Keratinocyte (primary cell): ENCODE results near the gene PPP6R1. TPM values are rescaled to one million over a fixed set of nuclear protein-coding genes. Genes with fewer than 3 reads are reported as not detected.

Source experiments
- DNase-seq: peaks from one replicate; pipeline ENCODE4 v3.0.0-alpha.2; 2011; ENCODE audit warnings: low read depth, missing footprints, low spot score
- FAIRE-seq: peaks from 2 replicates; lab custom pipeline; 2011; peaks lifted over from hg19 to GRCh38; lab: Jason Lieb, UNC
- H2AFZ ChIP-seq: 2 replicates; pipeline ENCODE4 v1.6.0; 2012; ENCODE audit warnings: low read length, control low read depth, inconsistent platforms; ENCODE audit not compliant: control insufficient read depth
- H3K27ac ChIP-seq: 2 replicates; pipeline ENCODE4 v1.5.1; 2011; ENCODE audit warnings: low read length; ENCODE audit not compliant: control insufficient read depth, insufficient read depth
- H3K27me3 ChIP-seq: 3 replicates; pipeline ENCODE4 v1.6.0; 2011; ENCODE audit warnings: low read length; ENCODE audit not compliant: control insufficient read depth, insufficient read depth; ENCODE audit errors: extremely low read depth
- H3K36me3 ChIP-seq, 2 experiments: 2 replicates in 1 of 2; 3 replicates in 1 of 2; pipeline ENCODE4 v1.5.1; 2011; ENCODE audit warnings: low read length in 2 of 2, mild to moderate bottlenecking in 1 of 2; ENCODE audit not compliant: control insufficient read depth in 2 of 2, insufficient read depth in 2 of 2; ENCODE audit errors: extremely low read depth in 1 of 2
- H3K4me1 ChIP-seq: 3 replicates; pipeline ENCODE4 v1.5.1; 2011; ENCODE audit warnings: low read length; ENCODE audit not compliant: control insufficient read depth, insufficient read depth; ENCODE audit errors: extremely low read depth
- H3K4me2 ChIP-seq: 3 replicates; pipeline ENCODE4 v1.6.0; 2011; ENCODE audit warnings: low read depth, low read length; ENCODE audit not compliant: control insufficient read depth, insufficient read depth; ENCODE audit errors: extremely low read depth
- H3K4me3 ChIP-seq, 3 experiments: fragments of 200-600 bp in 1 of 3; sonication (generic) in 1 of 3; 2 replicates in 2 of 3; 3 replicates in 1 of 3; pipeline ENCODE4 v1.5.1; 2011 to 2016; ENCODE audit warnings: low read length in 3 of 3, mild to moderate bottlenecking in 3 of 3, control low read depth in 2 of 3, inconsistent platforms in 1 of 3, low read depth in 1 of 3, mixed read lengths in 1 of 3, mixed run types in 1 of 3, moderate library complexity in 1 of 3; ENCODE audit not compliant: control insufficient read depth in 2 of 3, insufficient read depth in 2 of 3; ENCODE audit errors: extremely low read depth in 1 of 3
- H3K79me2 ChIP-seq: 2 replicates; pipeline ENCODE4 v1.6.0; 2012; ENCODE audit warnings: low read length; ENCODE audit not compliant: control insufficient read depth, insufficient read depth
- H3K9ac ChIP-seq: 3 replicates; pipeline ENCODE4 v1.6.0; 2011; ENCODE audit warnings: low read length; ENCODE audit not compliant: control insufficient read depth, insufficient read depth; ENCODE audit errors: extremely low read depth
- H3K9me1 ChIP-seq: 3 replicates; pipeline ENCODE4 v1.6.0; 2011; ENCODE audit warnings: low read length; ENCODE audit not compliant: control insufficient read depth, insufficient read depth; ENCODE audit errors: extremely low read depth
- H3K9me3 ChIP-seq: 2 replicates; pipeline ENCODE4 v1.5.1; 2012; ENCODE audit warnings: low read depth, low read length; ENCODE audit not compliant: control insufficient read depth
- H4K20me1 ChIP-seq: 3 replicates; pipeline ENCODE4 v1.6.0; 2011; ENCODE audit warnings: low read length; ENCODE audit not compliant: control insufficient read depth, insufficient read depth; ENCODE audit errors: extremely low read depth
- CTCF ChIP-seq, 3 experiments: IDR thresholded peaks in 1 of 3; conservative IDR thresholded peaks in 1 of 3; optimal IDR thresholded peaks in 1 of 3; 2 replicates in 2 of 3; 3 replicates in 1 of 3; pipeline versions ENCODE3 to v1.5.1; 2011; ENCODE audit warnings: low read length in 3 of 3, mild to moderate bottlenecking in 3 of 3, moderate library complexity in 2 of 3, control low read depth in 1 of 3, inconsistent platforms in 1 of 3; ENCODE audit not compliant: insufficient read depth in 2 of 3; ENCODE audit errors: extremely low read depth in 1 of 3
- EZH2 ChIP-seq: IDR thresholded peaks from one replicate; pipeline ENCODE4 v1.6.1; 2012; ENCODE audit warnings: inconsistent platforms, mild to moderate bottlenecking, low read length, moderate library complexity
- dilution Hi-C: fragments of 300-500 bp; cut with MboI; formaldehyde crosslinking; loops from one replicate; pipeline ENCODE4 v1.7.0; 2020; ENCODE audit warnings: low sequenced_read_pairs; ENCODE audit not compliant: extremely low pct_ligation_motif_present
- polyA plus RNA-seq, 5 experiments: library from polyadenylated mRNA; depleted of rRNA in 3 of 5; stranded (reverse) in 3 of 5; stranded (forward) in 1 of 5; unstranded in 1 of 5; fragments of >200 nt; gene quantifications; 1 replicate in 1 of 5; 2 replicates in 3 of 5; 3 replicates in 1 of 5; pipeline versions ENCODE4 v1.2.1 to v1.2.3, GENCODE V29; 2011 to 2012; ENCODE audit warnings: missing spikeins in 2 of 5, low read depth in 1 of 5, low replicate concordance in 1 of 5

The PPP6R1 gene
- polyA plus RNA-seq, 1 donor (not counting 4 experiments of a cell fraction or from before 2014, with no cell fraction given): 26.7 TPM

DNA sequence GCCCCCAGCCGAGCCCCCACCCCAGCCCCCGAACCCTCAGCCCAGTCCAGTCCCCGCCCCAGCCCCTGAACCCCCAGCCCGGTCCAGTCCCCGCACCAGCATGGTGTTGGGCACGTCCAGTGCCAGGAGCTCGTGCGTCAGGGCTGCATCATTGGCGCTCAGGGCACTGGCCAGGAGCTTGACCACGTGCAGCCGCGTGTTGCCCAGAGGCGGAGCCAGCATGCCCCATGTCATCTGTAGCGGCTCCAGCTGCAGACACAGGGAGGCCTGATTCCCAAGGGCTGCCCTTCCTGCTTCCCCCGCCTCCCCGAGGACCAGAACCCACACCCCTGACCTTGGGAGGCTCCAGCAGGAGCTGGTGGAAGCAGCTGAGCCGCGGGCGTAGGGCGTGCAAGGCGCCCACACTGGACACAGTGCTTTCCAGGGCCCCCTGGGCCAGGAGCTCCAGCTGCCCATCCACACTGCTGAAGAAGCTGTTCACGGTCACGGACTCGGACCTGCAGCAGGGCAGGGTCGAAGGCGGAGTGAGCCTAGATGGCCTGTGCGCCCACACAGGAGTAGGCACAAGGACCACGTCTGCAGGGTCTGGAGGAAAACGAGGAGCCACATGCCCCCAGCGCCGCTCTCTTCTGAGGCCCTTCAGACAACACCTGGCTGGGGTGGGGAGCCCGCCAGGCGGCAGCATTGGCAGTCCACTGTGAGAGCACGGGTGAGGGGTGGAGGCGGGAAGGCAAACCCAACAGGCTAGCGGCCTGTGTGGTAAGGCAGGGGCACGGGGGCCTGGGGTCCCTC lies 17.5 kb downstream of the PPP6R1 start:
- H3K27ac ChIP-seq: no peak overlapping the region
- H3K4me3 ChIP-seq: no peak overlapping the region
- no peak overlapping the region for H3K9ac ChIP-seq
- FAIRE-seq (no peak), DNase-seq (no peak)
- TF ChIP-seq CTCF (optimal IDR thresholded peaks at IDR 0.05 in 1 of 3, IDR thresholded peaks at IDR 0.05 in 1 of 3, conservative IDR thresholded peaks at IDR 0.05 in 1 of 3; ENCODE audit: extremely low read depth in 1 of 3, insufficient read depth in 2 of 3, low read length in 3 of 3): no peak
- no peak for TF ChIP-seq EZH2
- H3K9me1 ChIP-seq: no peaks in the 10 kb centered on the region
- peaks cover 9% of the 10 kb centered on the region for H3K79me2 ChIP-seq
- H3K9me3 ChIP-seq: no peaks in the 10 kb centered on the region
- H3K27me3 ChIP-seq: no peaks in the 10 kb centered on the region
- no peak overlapping the region for H3K4me2 ChIP-seq
- no peaks in the 10 kb centered on the region for H3K4me1 ChIP-seq
- dilution Hi-C loops: no loop called here
- H3K36me3 ChIP-seq: peaks cover 53 to 57% of the 10 kb centered on the region in 2 experiments
- no peak overlapping the region for H2AFZ ChIP-seq
- peaks cover 2% of the 10 kb centered on the region for H4K20me1 ChIP-seq

DNA sequence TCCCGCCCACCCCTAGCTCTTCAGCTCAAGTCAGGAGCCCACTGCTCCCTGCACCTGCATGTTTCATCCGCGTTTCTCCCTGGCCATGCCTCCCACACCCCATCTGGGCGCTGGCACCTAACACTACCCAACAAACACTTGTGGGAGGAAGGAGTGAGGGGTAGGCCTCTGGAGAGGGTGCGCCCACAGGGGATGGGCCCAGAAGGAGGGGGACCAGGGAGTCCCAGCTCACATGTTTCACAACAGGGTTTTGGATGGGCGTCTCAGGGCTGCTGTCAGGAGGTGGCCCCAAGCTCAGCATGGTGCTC lies 18.1 kb downstream of the PPP6R1 start:
- no peaks in the 10 kb centered on the region for H3K4me1 ChIP-seq
- no peak overlapping the region for H3K27ac ChIP-seq
- dilution Hi-C loops: no loop called here
- no peak for DNase-seq
- peaks cover 57 to 58% of the 10 kb centered on the region in 2 experiments for H3K36me3 ChIP-seq
- H3K27me3 ChIP-seq: no peaks in the 10 kb centered on the region
- peaks cover 8% of the 10 kb centered on the region for H3K79me2 ChIP-seq
- H3K4me3 ChIP-seq: no peak overlapping the region
- no peak overlapping the region for H3K4me2 ChIP-seq
- no peak for FAIRE-seq
- H2AFZ ChIP-seq: no peak overlapping the region
- no peaks in the 10 kb centered on the region for H3K9me3 ChIP-seq
- TF ChIP-seq EZH2 (no peak), CTCF (optimal IDR thresholded peaks at IDR 0.05 in 1 of 3, IDR thresholded peaks at IDR 0.05 in 1 of 3, conservative IDR thresholded peaks at IDR 0.05 in 1 of 3; ENCODE audit: extremely low read depth in 1 of 3, insufficient read depth in 2 of 3, low read length in 3 of 3) (no peak)
- no peak overlapping the region for H3K9ac ChIP-seq
- peaks cover 2% of the 10 kb centered on the region for H4K20me1 ChIP-seq
- H3K9me1 ChIP-seq: no peaks in the 10 kb centered on the region
